AG04450 (cell line): Measurements from ENCODE around the gene ACTR5. TPM values are rescaled to one million over a fixed set of nuclear protein-coding genes. Genes with fewer than 3 reads are reported as not detected.

Experiments
- CTCF ChIA-PET: fragments of 300-600, 350-600 bp; formaldehyde crosslinking; extraction: SDS; loops from one replicate; lab custom pipeline; 2022; ENCODE audit warnings: antibody characterized with exemption, inconsistent platforms; lab: Charles Lee
- POLR2A ChIA-PET: fragments of 350-600 bp; formaldehyde crosslinking; extraction: SDS; loops from one replicate; lab custom pipeline; 2021; ENCODE audit warnings: antibody characterized with exemption, inconsistent platforms; lab: Yijun Ruan, JAX
- DNase-seq: peaks from one replicate; pipeline ENCODE4 v3.0.0-alpha.2; 2011; ENCODE audit warnings: low read depth, low spot score
- H3K27ac ChIP-seq: one replicate; pipeline ENCODE4 v1.5.1; 2012; ENCODE audit warnings: low read depth, low read length, control low read depth
- H3K27me3 ChIP-seq: one replicate; pipeline ENCODE4 v1.6.0; 2012; ENCODE audit warnings: low read length; ENCODE audit not compliant: control insufficient read depth, insufficient read depth
- H3K4me3 ChIP-seq: 2 replicates; pipeline ENCODE4 v1.5.1; 2011; ENCODE audit warnings: mild to moderate bottlenecking, low read depth, low read length, control low read depth
- H3K9me3 ChIP-seq: 2 replicates; pipeline ENCODE4 v1.5.1; 2012; ENCODE audit warnings: low read length; ENCODE audit not compliant: control insufficient read depth, insufficient read depth
- polyA plus RNA-seq: library from polyadenylated mRNA; depleted of rRNA; stranded (reverse); fragments of >200 nt; gene quantifications from 2 replicates; pipeline ENCODE4 v1.2.3, GENCODE V29; 2011
- TF ChIP-seq, protein P1 (sequence below): IDR thresholded peaks from 2 replicates; pipeline ENCODE4 v1.5.1; 2011; ENCODE audit warnings: low read depth, low read length, control low read depth, inconsistent platforms

The ACTR5 gene
- polyA plus RNA-seq, 1 experiment: 6.1 TPM

DNA sequence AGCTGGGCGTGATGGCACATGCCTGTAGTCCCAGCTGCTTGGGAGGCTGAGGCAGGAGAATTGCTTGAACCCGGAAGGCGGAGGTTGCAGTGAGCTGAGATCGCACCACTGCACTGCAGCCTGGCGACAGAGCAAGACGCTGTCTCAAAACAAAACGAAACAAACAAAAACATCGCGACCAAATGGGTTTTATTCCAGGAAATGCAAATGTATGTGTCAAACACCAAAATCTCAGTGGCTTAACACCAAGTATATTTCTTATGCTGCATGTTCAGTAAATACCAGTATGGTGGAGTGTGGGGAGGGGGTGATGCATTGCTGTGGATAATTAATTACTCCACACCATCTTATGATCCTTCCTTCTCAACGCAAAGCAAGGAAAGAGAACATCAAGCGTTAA, 28.1 kb downstream of the ACTR5 start:
- ChIA-PET POLR2A (no interaction called here), CTCF (interaction anchor here (0.7 kb wide), 1 partner anchor 25 kb away, joined by 3 read pairs; no protein-coding TSS in a partner anchor)
- H3K27ac ChIP-seq: no peak overlapping the region
- H3K9me3 ChIP-seq: no peaks in the 10 kb centered on the region
- no peak for DNase-seq
- H3K4me3 ChIP-seq: no peak overlapping the region
- H3K27me3 ChIP-seq: no peaks in the 10 kb centered on the region
- TF ChIP-seq, protein P1, sequence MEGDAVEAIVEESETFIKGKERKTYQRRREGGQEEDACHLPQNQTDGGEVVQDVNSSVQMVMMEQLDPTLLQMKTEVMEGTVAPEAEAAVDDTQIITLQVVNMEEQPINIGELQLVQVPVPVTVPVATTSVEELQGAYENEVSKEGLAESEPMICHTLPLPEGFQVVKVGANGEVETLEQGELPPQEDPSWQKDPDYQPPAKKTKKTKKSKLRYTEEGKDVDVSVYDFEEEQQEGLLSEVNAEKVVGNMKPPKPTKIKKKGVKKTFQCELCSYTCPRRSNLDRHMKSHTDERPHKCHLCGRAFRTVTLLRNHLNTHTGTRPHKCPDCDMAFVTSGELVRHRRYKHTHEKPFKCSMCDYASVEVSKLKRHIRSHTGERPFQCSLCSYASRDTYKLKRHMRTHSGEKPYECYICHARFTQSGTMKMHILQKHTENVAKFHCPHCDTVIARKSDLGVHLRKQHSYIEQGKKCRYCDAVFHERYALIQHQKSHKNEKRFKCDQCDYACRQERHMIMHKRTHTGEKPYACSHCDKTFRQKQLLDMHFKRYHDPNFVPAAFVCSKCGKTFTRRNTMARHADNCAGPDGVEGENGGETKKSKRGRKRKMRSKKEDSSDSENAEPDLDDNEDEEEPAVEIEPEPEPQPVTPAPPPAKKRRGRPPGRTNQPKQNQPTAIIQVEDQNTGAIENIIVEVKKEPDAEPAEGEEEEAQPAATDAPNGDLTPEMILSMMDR: no peak

- no peak for DNase-seq
- CTCF ChIA-PET: no interaction called here
- H3K4me3 ChIP-seq: no peak overlapping the region
- H3K27ac ChIP-seq: no peak overlapping the region
- no peaks in the 10 kb centered on the region for H3K9me3 ChIP-seq
- POLR2A ChIA-PET: interaction anchor here (0.6 kb wide), 1 partner anchor 182 kb away, joined by 4 read pairs; no protein-coding TSS in a partner anchor
- TF ChIP-seq, protein P1: no peak
- H3K27me3 ChIP-seq: no peaks in the 10 kb centered on the region
These were observed 31.2 kb downstream of the ACTR5 start for GRCh38 chr20:38779247-38780097.

DNA sequence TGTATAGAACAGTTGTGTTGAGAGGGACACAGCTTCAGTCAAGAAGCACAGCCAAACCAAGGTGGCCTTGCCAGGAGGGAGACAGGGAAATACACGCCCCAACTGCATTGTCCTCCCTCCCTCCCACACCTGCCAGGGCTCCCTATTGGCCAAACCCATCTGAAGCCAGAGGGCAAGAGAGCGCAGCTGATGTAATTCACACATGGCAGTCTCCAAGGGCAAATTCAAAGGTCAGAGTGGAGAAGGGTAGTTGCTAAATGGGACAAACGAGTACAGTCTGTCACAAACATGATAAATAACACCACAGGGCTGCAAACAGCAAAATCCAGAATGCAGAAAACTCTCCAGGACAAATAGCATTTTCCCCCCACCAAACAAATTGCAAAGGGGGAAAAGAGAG, 34.0 kb downstream of the ACTR5 start:
- no peak overlapping the region for H3K27ac ChIP-seq
- no peaks in the 10 kb centered on the region for H3K9me3 ChIP-seq
- DNase-seq: no peak
- H3K27me3 ChIP-seq: no peaks in the 10 kb centered on the region
- ChIA-PET CTCF (no interaction called here), POLR2A (no interaction called here)
- TF ChIP-seq, protein P1: no peak
- no peak overlapping the region for H3K4me3 ChIP-seq

- peaks cover 2% of the 10 kb centered on the region; the same call in 1 of the 2 replicates for H3K9me3 ChIP-seq
- ChIA-PET POLR2A (no interaction called here), CTCF (no interaction called here)
- no peak overlapping the region for H3K27ac ChIP-seq
- TF ChIP-seq, protein P1: no peak
- H3K4me3 ChIP-seq: no peak overlapping the region
- DNase-seq: no peak
- no peaks in the 10 kb centered on the region for H3K27me3 ChIP-seq
These were observed 39.6 kb downstream of the ACTR5 start for GRCh38 chr20:38787870-38788269.

- no peak overlapping the region for H3K27ac ChIP-seq
- H3K9me3 ChIP-seq: peaks cover 2% of the 10 kb centered on the region; the same call in 1 of the 2 replicates
- no peaks in the 10 kb centered on the region for H3K27me3 ChIP-seq
- H3K4me3 ChIP-seq: no peak overlapping the region
- no peak for DNase-seq
- ChIA-PET POLR2A (no interaction called here), CTCF (no interaction called here)
- TF ChIP-seq, protein P1: no peak
These were observed 41.4 kb downstream of the ACTR5 start for GRCh38 chr20:38789503-38790199.
